IPS-18c (cell line): Measurements from ENCODE around the gene SOX5.

ENCODE experiments used
- H3K4me3 ChIP-seq: 2 replicates; pipeline ENCODE4 v1.7.0; 2013; ENCODE audit warnings: low read depth, mild to moderate bottlenecking, low read length, moderate library complexity; ENCODE audit not compliant: insufficient read depth
- H3K9me3 ChIP-seq: one replicate; pipeline ENCODE4 v1.6.1; 2013; ENCODE audit warnings: mild to moderate bottlenecking, low read length, moderate library complexity; ENCODE audit not compliant: control insufficient read depth, insufficient read depth

SOX5 gene

DNA sequence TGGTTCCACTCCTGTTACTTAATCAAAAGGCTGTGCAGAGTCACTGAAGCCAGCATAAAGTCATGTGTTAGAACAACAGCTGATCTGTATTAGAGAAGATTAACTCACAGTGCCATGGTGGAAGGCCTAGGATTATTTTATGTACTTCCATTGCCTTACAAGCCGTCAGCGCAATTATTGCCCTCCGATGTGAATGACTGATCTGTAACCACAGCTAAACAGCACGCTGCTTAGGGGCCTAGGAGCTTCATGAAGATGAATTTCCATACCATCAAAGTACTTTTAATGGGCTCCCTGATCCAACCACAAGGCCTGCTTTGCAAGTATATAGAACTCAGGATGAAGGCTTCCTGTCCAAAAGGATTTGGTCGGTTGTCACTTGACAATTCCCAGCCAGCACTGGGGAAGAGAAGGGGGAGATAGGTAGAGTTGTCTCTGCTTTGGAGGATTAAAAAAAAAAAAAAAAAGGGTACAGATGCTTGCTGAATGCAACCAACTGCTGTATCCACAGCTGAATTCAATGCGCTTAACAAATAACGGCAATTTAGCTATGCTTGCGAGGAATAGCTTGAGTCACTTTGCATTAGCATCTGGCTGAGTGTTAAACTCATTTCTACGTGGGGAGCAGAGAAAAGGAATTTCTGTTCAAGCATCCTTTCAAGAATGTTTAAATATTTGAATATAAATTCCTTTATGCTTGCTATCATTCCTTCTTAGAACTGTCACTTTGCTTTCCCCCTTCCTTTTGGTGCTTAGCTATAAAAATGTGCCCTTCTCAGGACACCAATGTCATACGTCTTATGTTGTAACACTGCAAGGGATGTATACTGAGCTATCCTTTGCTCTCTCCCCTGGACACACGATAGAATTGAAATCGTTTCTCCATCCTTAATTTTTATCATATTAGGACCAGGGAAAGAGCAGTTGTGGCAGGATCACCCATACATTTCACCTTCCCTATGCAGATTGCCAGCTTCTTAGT lies 387.8 kb downstream of the SOX5 start:
- Histone ChIP-seq H3K4me3 (no peak overlapping the region), H3K9me3 (no peaks in the 10 kb centered on the region)

GRCh38 chr12:23560611-23561010 lies 388.9 kb downstream of the SOX5 start:
- no peaks in the 10 kb centered on the region for H3K9me3 ChIP-seq
- H3K4me3 ChIP-seq = no peak overlapping the region

GRCh38 chr12:23559268-23559753 lies 390.2 kb downstream of the SOX5 start:
- Histone ChIP-seq H3K9me3 (no peaks in the 10 kb centered on the region), H3K4me3 (no peak overlapping the region)

GRCh38 chr12:23556661-23557060 lies 392.8 kb downstream of the SOX5 start:
- no peaks in the 10 kb centered on the region for H3K9me3 ChIP-seq
- H3K4me3 ChIP-seq = no peak overlapping the region

- no peak overlapping the region for H3K4me3 ChIP-seq
- no peaks in the 10 kb centered on the region for H3K9me3 ChIP-seq
Measured at GRCh38 chr12:23555825-23556207, 393.7 kb downstream of the SOX5 start.

GRCh38 chr12:23555180-23555824 lies 394.2 kb downstream of the SOX5 start:
- Histone ChIP-seq H3K9me3 (no peaks in the 10 kb centered on the region), H3K4me3 (no peak overlapping the region)

- Histone ChIP-seq H3K4me3 (no peak overlapping the region), H3K9me3 (no peaks in the 10 kb centered on the region)
Measured at GRCh38 chr12:23552417-23552816, 397.1 kb downstream of the SOX5 start.

DNA sequence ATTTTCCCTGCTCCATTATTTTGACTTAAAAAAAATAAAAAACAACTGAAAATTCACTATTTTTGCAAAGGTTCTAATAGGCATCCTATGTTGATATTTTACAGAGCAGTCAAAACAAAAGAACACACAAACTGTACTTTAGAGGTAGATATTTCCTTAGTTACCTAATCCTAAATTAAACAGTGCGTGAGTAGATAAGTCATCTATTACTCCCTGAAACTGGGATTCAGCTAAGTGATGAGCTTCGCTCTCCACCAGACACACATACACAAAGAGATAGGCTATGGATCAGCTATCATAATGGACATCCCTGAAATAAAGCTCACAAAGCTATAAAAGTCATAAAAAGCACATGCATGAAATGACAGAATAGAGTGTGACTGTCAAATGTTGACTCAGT lies 398.7 kb downstream of the SOX5 start:
- H3K4me3 ChIP-seq = no peak overlapping the region

GRCh38 chr12:23548742-23549141 lies 400.7 kb downstream of the SOX5 start:
- Histone ChIP-seq H3K9me3 (no peaks in the 10 kb centered on the region), H3K4me3 (no peak overlapping the region)

More for the DNA sequence above, 398.7 kb downstream of the SOX5 start:
- H3K9me3 ChIP-seq = no peaks in the 10 kb centered on the region

- Histone ChIP-seq H3K9me3 (no peaks in the 10 kb centered on the region), H3K4me3 (no peak overlapping the region)
Measured at GRCh38 chr12:23546756-23547155, 402.7 kb downstream of the SOX5 start.

DNA sequence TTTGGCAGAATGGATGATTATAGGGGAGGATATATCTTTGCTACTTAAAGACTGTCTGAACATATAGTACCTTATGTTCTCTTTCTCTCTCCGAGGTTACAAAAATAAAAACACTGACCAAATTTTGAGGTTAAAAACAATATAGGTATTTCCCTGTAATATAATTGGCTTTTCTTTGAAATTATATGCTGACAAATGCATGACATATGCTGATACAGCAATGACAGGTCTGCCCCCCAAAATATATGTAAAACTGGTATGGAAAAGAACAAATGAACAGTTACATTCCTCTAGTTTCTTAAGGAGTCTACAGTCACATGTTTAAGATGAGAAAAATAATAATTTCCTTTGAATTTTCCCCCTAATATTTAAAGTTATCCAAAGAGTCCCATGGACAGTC lies 405.7 kb downstream of the SOX5 start:
- H3K4me3 ChIP-seq = no peak overlapping the region
- no peaks in the 10 kb centered on the region for H3K9me3 ChIP-seq

DNA sequence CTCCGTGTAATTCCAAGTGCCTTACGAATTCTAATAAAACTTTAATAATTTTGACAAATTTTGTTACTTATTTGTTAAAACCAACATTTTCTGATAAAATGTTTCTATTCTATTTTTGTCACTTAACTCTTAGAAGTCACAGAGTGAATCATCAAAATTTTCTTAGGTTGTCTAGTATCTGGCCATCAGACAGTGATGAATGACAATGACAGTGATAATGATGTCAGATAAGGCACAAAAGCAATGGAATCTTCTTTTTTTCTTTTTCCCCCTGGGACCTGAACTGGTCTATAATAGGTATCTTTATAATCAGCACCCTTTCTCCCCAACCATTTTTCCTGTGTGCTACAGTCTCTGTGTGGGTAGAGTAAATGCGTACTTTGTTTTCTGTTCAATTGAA lies 407.3 kb downstream of the SOX5 start:
- H3K4me3 ChIP-seq = no peak overlapping the region
- no peaks in the 10 kb centered on the region for H3K9me3 ChIP-seq

- H3K4me3 ChIP-seq = no peak overlapping the region
- H3K9me3 ChIP-seq = no peaks in the 10 kb centered on the region
Measured at GRCh38 chr12:23540572-23540971, 408.9 kb downstream of the SOX5 start.

DNA sequence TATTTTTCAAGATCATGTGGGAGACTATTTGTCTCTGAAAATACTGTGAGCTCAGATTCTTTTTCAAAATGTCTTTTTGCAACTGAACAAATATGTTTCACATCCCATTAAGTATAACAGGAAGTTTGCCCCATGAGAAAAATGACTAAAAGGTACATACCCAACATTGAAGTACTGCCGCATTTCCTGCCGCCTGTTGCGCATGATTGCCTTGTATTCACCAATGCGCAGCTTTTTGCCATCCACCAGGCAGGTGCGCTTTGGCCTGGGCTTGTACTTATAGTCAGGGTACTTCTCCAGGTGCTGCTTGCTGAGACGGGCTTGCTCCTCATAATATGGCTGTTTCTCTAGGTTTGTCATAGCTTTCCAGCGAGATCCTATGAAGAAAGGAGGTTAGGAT lies 413.2 kb downstream of the SOX5 start:
- Histone ChIP-seq H3K4me3 (no peak overlapping the region), H3K9me3 (no peaks in the 10 kb centered on the region)

GRCh38 chr12:23535441-23535840 lies 414.0 kb downstream of the SOX5 start:
- no peaks in the 10 kb centered on the region for H3K9me3 ChIP-seq
- H3K4me3 ChIP-seq = no peak overlapping the region

- Histone ChIP-seq H3K4me3 (no peak overlapping the region), H3K9me3 (no peaks in the 10 kb centered on the region)
Measured at GRCh38 chr12:23534196-23534595, 415.3 kb downstream of the SOX5 start.

DNA sequence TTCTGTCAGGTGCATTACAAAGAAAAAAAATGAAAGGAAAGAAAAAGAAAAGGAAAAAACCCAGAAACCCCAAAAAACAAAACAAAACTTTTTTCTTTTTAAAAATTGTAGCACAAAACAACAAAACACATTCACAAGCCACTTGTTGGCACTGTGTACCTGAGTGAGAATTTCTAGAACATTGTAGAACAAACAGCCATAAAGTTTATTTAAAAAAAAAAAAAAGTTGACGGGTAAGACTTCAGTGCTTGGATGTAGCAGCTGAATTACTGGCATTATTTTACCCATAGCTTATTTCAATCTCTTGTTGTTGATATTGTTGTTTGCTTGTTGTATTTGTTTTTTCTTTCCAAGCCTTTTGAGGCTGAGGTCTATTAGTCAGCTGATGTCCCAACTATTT lies 415.8 kb downstream of the SOX5 start:
- H3K4me3 ChIP-seq = no peak overlapping the region

DNA sequence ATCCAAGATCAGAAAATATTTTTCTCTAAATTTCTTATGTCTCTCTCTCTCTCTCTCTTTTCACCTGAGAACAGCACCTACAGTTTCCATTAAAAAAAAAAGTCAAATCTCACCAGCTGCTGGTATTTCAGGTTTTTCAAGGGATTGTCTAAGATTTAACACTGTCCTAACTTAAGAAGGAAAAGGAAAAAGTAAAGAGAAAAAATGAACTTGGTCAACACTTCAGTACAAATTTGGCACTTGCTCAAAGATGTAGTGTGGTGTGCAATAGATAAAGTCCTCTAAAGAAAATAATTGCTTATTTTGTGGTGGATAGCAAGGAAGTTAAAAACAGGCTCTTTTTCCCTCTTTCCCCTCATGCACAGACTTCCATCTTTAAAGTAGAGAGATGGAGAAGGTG lies 416.2 kb downstream of the SOX5 start:
- no peaks in the 10 kb centered on the region for H3K9me3 ChIP-seq
- no peak overlapping the region for H3K4me3 ChIP-seq

More for the DNA sequence above, 415.8 kb downstream of the SOX5 start:
- no peaks in the 10 kb centered on the region for H3K9me3 ChIP-seq
